ENCODE results near the gene CDH16. TPM values are rescaled to one million over a fixed set of nuclear protein-coding genes. Genes with fewer than 3 reads are reported as not detected.

The CDH16 gene
- total RNA-seq, 1 experiment from 2014 or later: not detected

DNA sequence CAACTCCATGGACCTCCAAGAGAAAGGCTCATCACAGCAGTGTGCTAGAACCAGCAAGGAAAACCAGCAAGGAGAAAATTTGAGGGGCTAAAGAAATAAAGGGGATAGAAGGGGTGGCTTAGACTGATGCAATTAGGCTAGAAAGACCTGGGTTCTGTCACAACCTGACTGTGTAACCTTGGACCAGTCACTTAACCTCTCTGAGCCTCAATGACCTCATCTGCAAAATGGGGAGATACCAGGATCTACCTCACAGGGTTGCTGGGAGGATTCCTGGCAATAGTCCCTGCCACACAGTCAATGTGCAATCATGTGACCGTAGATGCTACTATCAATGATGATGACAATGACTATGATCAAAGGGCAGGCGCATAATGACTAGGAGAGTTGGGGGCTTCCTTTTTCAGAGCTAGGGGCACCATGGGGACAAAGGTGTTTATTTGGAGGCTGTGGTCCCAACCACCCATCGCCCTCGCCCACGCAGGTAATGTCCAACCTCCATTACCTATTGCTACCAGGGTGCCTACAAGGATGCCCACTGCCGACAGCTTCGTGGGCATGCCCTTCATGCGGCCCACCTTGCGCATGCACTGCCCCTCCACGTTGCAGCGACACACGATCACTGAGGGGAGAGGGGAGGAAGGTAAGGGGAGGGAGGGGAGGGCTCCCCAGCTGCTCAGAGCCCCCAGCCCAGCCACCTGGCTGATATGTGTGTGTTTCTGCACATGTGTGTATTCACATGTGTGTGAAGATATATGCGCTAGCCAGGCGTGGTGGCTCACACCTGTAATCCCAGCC lies 9.7 kb downstream of the CDH16 start:
- Mint-ChIP-seq H3K27me3 (ENCODE audit: insufficient read depth, unreplicated experiment) (no peaks in the 10 kb centered on the region), H3K27ac (ENCODE audit: low read depth, unreplicated experiment) (no peak overlapping the region), H3K4me3 (ENCODE audit: unreplicated experiment) (no peak overlapping the region), H3K36me3 (ENCODE audit: insufficient read depth, unreplicated experiment) (no peaks in the 10 kb centered on the region), H3K9me3 (ENCODE audit: unreplicated experiment) (no peaks in the 10 kb centered on the region), H3K4me1 (ENCODE audit: insufficient read depth, unreplicated experiment) (peaks cover 14% of the 10 kb centered on the region)
- CTCF ChIA-PET: interaction anchor here (0.6 to 3.1 kb wide), 4 partner anchors 9 to 464 kb away, joined by 3 to 11 read pairs (median 3); no protein-coding TSS in a partner anchor
- TF ChIP-seq, protein P1, sequence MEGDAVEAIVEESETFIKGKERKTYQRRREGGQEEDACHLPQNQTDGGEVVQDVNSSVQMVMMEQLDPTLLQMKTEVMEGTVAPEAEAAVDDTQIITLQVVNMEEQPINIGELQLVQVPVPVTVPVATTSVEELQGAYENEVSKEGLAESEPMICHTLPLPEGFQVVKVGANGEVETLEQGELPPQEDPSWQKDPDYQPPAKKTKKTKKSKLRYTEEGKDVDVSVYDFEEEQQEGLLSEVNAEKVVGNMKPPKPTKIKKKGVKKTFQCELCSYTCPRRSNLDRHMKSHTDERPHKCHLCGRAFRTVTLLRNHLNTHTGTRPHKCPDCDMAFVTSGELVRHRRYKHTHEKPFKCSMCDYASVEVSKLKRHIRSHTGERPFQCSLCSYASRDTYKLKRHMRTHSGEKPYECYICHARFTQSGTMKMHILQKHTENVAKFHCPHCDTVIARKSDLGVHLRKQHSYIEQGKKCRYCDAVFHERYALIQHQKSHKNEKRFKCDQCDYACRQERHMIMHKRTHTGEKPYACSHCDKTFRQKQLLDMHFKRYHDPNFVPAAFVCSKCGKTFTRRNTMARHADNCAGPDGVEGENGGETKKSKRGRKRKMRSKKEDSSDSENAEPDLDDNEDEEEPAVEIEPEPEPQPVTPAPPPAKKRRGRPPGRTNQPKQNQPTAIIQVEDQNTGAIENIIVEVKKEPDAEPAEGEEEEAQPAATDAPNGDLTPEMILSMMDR (IDR thresholded peaks at IDR 0.05; ENCODE audit: unreplicated experiment): no peak
- intact Hi-C loops (cut with micrococcal nuclease): no loop called here
- DNase-seq (ENCODE audit: unreplicated experiment): no peak
- no TSS peak for BruUV-seq (replicated peaks)
- POLR2A ChIA-PET: interaction anchor here (0.6 to 2.2 kb wide), 3 partner anchors 9 to 23 kb away, joined by 3 to 11 read pairs (median 3); no protein-coding TSS in a partner anchor

DNA sequence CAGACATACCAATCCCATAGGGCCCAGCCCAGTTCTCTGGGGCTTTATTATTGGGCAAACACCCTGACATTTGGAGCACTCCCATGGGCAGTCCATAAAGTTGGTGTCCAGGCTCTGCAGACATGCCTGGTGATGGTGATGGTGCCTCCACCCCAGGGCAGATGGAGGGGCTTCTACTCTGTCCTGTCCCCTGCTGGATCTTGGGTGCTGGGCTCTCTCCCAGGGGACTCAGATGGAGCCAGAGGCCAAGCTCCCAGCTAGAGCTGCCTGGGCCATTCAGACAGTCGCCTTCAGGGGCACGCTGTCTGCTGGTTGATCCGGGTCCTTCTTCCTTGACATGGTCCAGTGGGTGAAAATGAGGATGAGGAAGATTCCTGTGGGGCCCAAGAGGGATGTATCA lies 10.6 kb downstream of the CDH16 start:
- H3K4me1 Mint-ChIP-seq (ENCODE audit: insufficient read depth, unreplicated experiment): peaks cover 14% of the 10 kb centered on the region

DNA sequence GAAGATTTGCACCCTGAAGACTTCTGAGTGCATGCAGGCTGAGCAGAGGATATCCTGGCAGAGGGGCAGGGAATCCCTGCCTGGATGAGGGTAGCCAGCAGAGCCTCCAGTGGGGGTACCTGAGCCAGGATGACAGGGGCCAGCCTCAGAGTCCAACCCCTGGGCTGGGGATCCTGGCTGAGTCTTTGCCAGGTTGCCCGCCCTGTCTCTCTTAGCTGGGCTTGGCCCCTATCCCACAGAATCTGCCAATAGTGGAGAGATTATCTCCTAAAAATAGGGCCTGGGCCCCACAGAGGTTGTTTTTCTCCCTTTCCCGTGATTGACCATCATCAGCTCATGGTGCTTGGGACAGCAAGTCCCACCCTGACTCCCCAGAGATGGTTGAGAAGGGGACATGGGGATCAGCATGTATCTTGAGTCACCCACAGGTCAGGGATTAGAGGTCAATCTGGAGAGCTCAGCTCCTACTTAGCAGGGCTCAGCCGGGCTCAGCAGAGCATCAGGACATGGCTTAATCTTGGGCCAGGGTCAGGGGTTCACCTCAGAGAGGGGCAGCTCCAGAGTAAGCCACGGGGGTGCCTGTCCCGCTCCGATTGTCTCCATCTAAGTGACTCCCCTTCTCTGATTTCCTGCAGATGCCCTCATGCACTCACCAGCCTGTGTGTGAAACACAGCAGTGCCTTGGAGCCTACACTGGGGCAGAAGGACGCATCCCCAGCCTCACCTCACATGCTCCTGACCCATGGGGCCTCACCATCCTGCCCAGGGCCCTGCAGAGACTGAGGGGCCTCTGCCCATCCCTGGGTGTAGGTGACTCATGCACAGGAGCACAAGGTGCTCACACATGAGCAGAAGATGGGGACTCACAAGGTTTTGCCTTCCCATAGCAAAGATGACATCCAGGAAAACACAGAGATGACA lies 11.5 kb downstream of the CDH16 start:
- intact Hi-C loops (cut with micrococcal nuclease): no loop called here
- no TSS peak for BruUV-seq (replicated peaks)
- no peak for DNase-seq (ENCODE audit: unreplicated experiment)
- no peaks in the 10 kb centered on the region for H3K9me3 Mint-ChIP-seq (ENCODE audit: unreplicated experiment)
- no peak overlapping the region for H3K4me3 Mint-ChIP-seq (ENCODE audit: unreplicated experiment)
- no peaks in the 10 kb centered on the region for H3K27me3 Mint-ChIP-seq (ENCODE audit: insufficient read depth, unreplicated experiment)
- H3K27ac Mint-ChIP-seq (ENCODE audit: low read depth, unreplicated experiment): no peak overlapping the region
- no peaks in the 10 kb centered on the region for H3K36me3 Mint-ChIP-seq (ENCODE audit: insufficient read depth, unreplicated experiment)
- TF ChIP-seq, protein P1 (IDR thresholded peaks at IDR 0.05; ENCODE audit: unreplicated experiment): no peak
- CTCF ChIA-PET: interaction anchor here (0.5 to 5.1 kb wide), 5 partner anchors 11 to 40 kb away, joined by 3 to 30 read pairs (median 4); partner anchors contain the start of gene CDH16
- H3K4me1 Mint-ChIP-seq (ENCODE audit: insufficient read depth, unreplicated experiment): peaks cover 14% of the 10 kb centered on the region
- POLR2A ChIA-PET: no interaction called here

More for the DNA sequence above, 10.6 kb downstream of the CDH16 start:
- no TSS peak for BruUV-seq (replicated peaks)
- H3K36me3 Mint-ChIP-seq (ENCODE audit: insufficient read depth, unreplicated experiment): no peaks in the 10 kb centered on the region
- intact Hi-C loops (cut with micrococcal nuclease): no loop called here
- ChIA-PET CTCF (interaction anchor here (1.0 to 5.1 kb wide), 2 partner anchors 13 to 39 kb away, joined by 3 to 30 read pairs; no protein-coding TSS in a partner anchor), POLR2A (no interaction called here)
- no peak for DNase-seq (ENCODE audit: unreplicated experiment)
- TF ChIP-seq, protein P1 (IDR thresholded peaks at IDR 0.05; ENCODE audit: unreplicated experiment): no peak
- no peaks in the 10 kb centered on the region for H3K9me3 Mint-ChIP-seq (ENCODE audit: unreplicated experiment)
- no peak overlapping the region for H3K4me3 Mint-ChIP-seq (ENCODE audit: unreplicated experiment)
- H3K27me3 Mint-ChIP-seq (ENCODE audit: insufficient read depth, unreplicated experiment): no peaks in the 10 kb centered on the region
- no peak overlapping the region for H3K27ac Mint-ChIP-seq (ENCODE audit: low read depth, unreplicated experiment)

Data from MCF 10A (cell line).